SK-N-SH treated with all-trans-retinoic acid at 6 μM for 48 hours (cell line): Measurements from ENCODE around the gene PMM1.

Experiments used
- ARNTL ChIP-seq: fragments of 450-650 bp; formaldehyde crosslinking; IDR thresholded peaks from 2 replicates; pipeline ENCODE4 v1.5.0; 2020; ENCODE audit warnings: low read depth, mild to moderate bottlenecking, moderate library complexity, borderline replicate concordance
- ESRRG ChIP-seq: fragments of 250-450 bp; sonication (Bioruptor Pico); IDR thresholded peaks from 2 replicates; pipeline ENCODE4 v1.6.1; 2021; ENCODE audit warnings: mild to moderate bottlenecking
- OSR1 ChIP-seq: fragments of 250-450 bp; sonication (Bioruptor Pico); IDR thresholded peaks from 2 replicates; pipeline ENCODE4 v1.8.0; 2022; ENCODE audit warnings: moderate library complexity, mild to moderate bottlenecking, inconsistent platforms
- SNAI2 ChIP-seq: fragments of 250-450 bp; sonication (Bioruptor Pico); IDR thresholded peaks from 2 replicates; pipeline ENCODE4 v1.5.0; 2020; ENCODE audit warnings: mild to moderate bottlenecking, moderate library complexity
- TOX ChIP-seq: fragments of 250-450 bp; sonication (Bioruptor Pico); IDR thresholded peaks from 2 replicates; pipeline ENCODE4 v1.8.0; 2021; ENCODE audit warnings: mild to moderate bottlenecking, moderate library complexity, borderline replicate concordance
- ZFP30 ChIP-seq: fragments of 450-650 bp; formaldehyde crosslinking; IDR thresholded peaks from 2 replicates; pipeline ENCODE4 v1.5.0; 2022; ENCODE audit warnings: mild to moderate bottlenecking, moderate library complexity
- ZNF565 ChIP-seq: fragments of 450-650 bp; formaldehyde crosslinking; conservative IDR thresholded peaks from 2 replicates; pipeline ENCODE4 v1.5.0; 2020; ENCODE audit warnings: low read depth, mild to moderate bottlenecking, moderate library complexity
- ZNF70 ChIP-seq: fragments of 450-650 bp; formaldehyde crosslinking; IDR thresholded peaks from 2 replicates; pipeline ENCODE4 v1.5.0; 2020; ENCODE audit warnings: mild to moderate bottlenecking, moderate library complexity
- TF ChIP-seq, protein P1 (sequence below): fragments of 250-450 bp; sonication (Bioruptor Pico); IDR thresholded peaks from 2 replicates; pipeline ENCODE4 v1.8.0; 2020; ENCODE audit warnings: mild to moderate bottlenecking, moderate library complexity, borderline replicate concordance
- TF ChIP-seq, protein P2 (sequence below): fragments of 250-450 bp; sonication (Bioruptor Pico); IDR thresholded peaks from 2 replicates; pipeline ENCODE4 v1.5.1; 2020; ENCODE audit warnings: low read depth, mild to moderate bottlenecking, moderate library complexity
- TF ChIP-seq, protein P3 (sequence below): fragments of 250-450 bp; sonication (Bioruptor Pico); IDR thresholded peaks from 2 replicates; pipeline ENCODE4 v1.5.0; 2020; ENCODE audit warnings: mild to moderate bottlenecking, moderate library complexity

DNA sequence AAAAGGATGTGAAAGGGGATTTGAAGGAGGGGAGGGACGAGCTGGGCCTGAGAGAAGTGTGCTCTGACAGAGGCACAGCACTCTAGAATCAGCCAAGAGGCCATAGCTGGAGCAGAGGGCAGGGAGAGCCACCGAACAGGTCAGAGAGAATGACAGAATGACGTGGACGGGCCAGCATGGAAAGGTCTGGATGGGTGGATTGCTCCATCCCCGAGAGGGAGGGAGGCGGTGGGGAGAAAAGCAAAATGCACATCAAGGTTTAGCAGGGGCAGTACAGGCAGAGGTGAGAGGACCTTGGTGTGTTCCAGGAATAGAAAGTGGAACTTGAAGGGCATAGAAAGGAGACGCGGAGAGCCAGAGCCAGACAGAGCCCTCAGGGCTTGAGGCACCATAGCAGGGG, 6.9 kb downstream of the PMM1 start:
- TF ChIP-seq ESRRG (CRISPR knock-in tag), result no peak
- TF ChIP-seq TOX (CRISPR knock-in tag), result no peak
- TF ChIP-seq, protein P1, sequence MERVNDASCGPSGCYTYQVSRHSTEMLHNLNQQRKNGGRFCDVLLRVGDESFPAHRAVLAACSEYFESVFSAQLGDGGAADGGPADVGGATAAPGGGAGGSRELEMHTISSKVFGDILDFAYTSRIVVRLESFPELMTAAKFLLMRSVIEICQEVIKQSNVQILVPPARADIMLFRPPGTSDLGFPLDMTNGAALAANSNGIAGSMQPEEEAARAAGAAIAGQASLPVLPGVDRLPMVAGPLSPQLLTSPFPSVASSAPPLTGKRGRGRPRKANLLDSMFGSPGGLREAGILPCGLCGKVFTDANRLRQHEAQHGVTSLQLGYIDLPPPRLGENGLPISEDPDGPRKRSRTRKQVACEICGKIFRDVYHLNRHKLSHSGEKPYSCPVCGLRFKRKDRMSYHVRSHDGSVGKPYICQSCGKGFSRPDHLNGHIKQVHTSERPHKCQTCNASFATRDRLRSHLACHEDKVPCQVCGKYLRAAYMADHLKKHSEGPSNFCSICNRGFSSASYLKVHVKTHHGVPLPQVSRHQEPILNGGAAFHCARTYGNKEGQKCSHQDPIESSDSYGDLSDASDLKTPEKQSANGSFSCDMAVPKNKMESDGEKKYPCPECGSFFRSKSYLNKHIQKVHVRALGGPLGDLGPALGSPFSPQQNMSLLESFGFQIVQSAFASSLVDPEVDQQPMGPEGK (CRISPR knock-in tag), result no peak
- no peak for TF ChIP-seq ZNF70 (CRISPR knock-in tag)
- no peak for TF ChIP-seq ZFP30 (CRISPR knock-in tag)
- TF ChIP-seq, protein P2, sequence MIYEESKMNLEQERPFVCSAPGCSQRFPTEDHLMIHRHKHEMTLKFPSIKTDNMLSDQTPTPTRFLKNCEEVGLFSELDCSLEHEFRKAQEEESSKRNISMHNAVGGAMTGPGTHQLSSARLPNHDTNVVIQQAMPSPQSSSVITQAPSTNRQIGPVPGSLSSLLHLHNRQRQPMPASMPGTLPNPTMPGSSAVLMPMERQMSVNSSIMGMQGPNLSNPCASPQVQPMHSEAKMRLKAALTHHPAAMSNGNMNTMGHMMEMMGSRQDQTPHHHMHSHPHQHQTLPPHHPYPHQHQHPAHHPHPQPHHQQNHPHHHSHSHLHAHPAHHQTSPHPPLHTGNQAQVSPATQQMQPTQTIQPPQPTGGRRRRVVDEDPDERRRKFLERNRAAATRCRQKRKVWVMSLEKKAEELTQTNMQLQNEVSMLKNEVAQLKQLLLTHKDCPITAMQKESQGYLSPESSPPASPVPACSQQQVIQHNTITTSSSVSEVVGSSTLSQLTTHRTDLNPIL, result no peak
- TF ChIP-seq, protein P3, sequence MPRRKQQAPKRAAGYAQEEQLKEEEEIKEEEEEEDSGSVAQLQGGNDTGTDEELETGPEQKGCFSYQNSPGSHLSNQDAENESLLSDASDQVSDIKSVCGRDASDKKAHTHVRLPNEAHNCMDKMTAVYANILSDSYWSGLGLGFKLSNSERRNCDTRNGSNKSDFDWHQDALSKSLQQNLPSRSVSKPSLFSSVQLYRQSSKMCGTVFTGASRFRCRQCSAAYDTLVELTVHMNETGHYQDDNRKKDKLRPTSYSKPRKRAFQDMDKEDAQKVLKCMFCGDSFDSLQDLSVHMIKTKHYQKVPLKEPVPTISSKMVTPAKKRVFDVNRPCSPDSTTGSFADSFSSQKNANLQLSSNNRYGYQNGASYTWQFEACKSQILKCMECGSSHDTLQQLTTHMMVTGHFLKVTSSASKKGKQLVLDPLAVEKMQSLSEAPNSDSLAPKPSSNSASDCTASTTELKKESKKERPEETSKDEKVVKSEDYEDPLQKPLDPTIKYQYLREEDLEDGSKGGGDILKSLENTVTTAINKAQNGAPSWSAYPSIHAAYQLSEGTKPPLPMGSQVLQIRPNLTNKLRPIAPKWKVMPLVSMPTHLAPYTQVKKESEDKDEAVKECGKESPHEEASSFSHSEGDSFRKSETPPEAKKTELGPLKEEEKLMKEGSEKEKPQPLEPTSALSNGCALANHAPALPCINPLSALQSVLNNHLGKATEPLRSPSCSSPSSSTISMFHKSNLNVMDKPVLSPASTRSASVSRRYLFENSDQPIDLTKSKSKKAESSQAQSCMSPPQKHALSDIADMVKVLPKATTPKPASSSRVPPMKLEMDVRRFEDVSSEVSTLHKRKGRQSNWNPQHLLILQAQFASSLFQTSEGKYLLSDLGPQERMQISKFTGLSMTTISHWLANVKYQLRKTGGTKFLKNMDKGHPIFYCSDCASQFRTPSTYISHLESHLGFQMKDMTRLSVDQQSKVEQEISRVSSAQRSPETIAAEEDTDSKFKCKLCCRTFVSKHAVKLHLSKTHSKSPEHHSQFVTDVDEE (CRISPR knock-in tag), result no peak
- no peak for TF ChIP-seq ARNTL (CRISPR knock-in tag)
- TF ChIP-seq ZNF565, result no peak
- no peak for TF ChIP-seq SNAI2 (CRISPR knock-in tag)
- TF ChIP-seq OSR1 (CRISPR knock-in tag), result no peak
